HG02970 (cell line): ENCODE measurements around the gene ANKS1B.
"Not testable (repeated sequence)": the region's sequence is repeated elsewhere in the genome, so short reads cannot be mapped to it uniquely, and the experiment has no call there.

ENCODE experiments used
- ATAC-seq: cut with Tn5 transposase; IDR thresholded peaks from one replicate; pipeline ENCODE4 v1.9.1; 2021; ENCODE audit warnings: mild to moderate bottlenecking, moderate library complexity, moderate number of reproducible peaks; ENCODE audit not compliant: unreplicated experiment, low FRiP score

The ANKS1B gene

DNA sequence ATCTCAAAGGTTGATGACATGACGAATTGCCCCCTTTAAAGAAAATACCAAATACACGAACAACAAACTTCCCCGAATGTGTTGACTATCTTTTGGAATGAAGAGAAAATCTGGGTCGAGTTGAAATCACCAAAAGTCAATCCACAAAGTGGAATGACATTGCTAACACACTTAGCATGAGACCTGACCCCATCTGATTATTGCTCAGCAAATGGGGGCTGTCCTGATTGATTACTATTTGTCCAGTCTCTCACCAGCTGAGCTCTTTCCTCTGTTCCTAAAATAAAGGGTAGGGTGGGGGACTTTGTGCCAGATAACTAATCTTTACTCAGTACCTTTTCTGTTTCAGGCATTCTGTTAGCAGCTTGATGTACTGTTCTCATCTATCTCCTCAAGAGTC lies 1116.2 kb downstream of the ANKS1B start:
- ATAC-seq, result no peak

DNA sequence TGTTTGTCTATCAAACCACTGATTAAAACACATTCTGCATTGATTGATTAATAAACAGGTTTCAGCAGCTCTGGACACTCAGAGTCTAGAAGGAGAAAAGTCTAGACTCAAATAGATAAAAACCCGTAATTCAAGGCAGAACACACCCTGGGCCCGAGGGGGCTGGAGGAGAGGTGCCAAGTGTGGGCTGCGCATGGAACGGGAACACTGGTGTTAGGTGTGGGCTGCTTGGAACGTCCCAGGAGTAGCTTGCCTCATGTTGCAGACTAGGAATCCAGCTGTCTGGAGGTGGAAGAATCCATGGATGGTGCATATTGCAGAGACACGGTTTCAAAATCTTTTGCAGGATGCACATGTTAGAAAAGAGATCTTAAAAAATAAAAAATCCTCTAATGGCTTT lies 1116.7 kb downstream of the ANKS1B start:
- no peak for ATAC-seq

DNA sequence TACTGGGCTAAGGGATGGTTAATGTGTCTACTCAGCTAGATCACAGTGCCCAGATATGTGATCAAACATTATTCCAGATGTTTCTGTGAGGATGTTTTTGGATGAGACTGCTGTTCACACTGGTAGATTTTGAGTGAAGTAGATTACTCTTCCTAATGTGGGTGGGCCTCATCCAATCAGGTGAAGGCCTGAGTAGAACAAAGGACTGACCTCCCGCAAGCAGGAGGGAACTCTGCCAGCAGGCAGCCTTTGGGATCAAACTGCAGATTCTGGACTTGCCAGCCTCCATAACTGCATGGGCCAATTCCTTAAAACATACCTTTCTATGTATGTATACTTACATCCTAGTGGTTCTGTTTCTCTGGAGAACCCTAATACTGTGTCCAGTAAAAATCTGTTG lies 1120.4 kb downstream of the ANKS1B start:
- ATAC-seq, result no peak

GRCh38 chr12:98863167-98863566 lies 1121.6 kb downstream of the ANKS1B start:
- ATAC-seq, result no peak

GRCh38 chr12:98861251-98861650 lies 1123.5 kb downstream of the ANKS1B start:
- ATAC-seq, result no peak

GRCh38 chr12:98856897-98857540 lies 1127.7 kb downstream of the ANKS1B start:
- no peak for ATAC-seq

- no peak for ATAC-seq
Measured at GRCh38 chr12:98852181-98852580, 1132.6 kb downstream of the ANKS1B start.

DNA sequence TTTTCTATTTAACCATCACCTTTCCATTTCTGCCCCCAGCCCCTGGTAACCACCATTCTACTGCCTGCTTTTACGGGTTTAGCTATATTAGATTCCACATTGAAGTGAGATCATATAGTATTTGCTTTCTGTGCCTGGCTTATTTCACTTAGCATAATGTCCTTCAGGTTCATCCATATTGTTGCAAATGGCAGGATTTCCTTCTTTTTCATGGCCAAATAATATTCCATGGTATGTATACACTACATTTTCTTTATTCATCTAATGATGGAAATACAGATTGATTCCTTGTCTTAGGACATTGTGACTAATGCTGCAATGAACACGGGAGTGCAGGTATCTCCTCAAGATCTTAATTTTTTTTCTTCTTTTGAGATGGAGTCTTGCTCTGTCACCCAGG lies 1137.5 kb downstream of the ANKS1B start:
- ATAC-seq, result no peak

DNA sequence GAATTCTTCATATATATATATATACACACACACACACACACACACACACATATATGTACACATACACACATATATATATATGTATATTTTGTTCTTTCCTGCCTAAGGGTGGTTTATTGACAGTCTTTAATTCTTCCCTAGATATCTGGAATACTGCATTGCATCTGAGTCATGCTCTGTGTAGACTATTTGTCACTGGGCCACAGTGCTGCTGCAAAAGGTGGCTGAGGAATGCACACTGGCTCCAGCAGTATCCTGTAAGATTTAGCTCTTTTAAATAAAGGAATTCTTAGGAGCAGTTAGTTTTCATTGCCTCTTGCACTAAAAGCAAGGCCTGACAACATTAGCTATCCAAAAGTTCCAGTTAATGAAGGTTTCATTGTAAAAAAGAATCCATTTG lies 1138.8 kb downstream of the ANKS1B start:
- no peak for ATAC-seq

DNA sequence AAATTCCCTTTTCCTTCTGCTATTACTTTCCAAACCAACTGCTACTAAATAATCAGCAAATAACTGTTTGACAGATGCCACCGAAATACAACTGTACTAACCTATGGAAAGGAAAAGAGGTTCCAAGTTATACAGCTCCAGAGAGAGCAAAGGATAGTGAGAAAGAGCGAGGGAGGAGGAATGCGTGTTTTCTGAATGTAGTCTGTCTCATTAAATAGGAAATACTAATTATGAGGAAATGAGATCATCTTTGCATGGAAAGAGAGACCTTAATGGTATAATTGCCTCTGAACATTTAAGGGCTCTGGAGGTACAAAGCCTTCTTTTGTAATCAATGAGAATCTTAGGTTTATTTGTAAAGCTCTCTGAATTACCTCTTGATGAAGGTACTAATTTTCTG lies 1144.4 kb downstream of the ANKS1B start:
- ATAC-seq, result no peak

DNA sequence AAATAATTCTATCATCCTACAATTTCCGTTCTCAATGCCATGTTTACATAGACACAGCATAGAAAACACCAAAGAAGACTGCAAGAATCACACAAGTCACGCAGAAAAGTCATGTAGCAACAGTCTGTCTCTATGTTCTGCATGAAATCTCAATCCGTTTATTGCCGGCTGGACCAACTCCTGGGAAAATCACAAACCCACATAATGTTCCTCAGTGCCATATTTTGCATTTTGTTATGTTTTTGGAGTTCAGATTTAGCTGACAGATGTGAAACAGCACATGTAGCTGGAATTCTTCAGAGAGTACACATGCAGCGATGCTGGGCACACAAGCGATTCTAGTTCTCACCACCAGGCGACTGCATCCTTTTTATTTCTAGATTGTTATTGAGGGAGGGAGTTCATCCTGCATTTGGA lies 1146.5 kb downstream of the ANKS1B start:
- no peak for ATAC-seq

- ATAC-seq, result not testable (repeated sequence)
Measured at GRCh38 chr12:98837134-98837752, 1147.5 kb downstream of the ANKS1B start.

- ATAC-seq, result no peak
Measured at GRCh38 chr12:98830657-98831056, 1154.1 kb downstream of the ANKS1B start.

GRCh38 chr12:98828802-98829600 lies 1155.7 kb downstream of the ANKS1B start:
- ATAC-seq, result no peak

GRCh38 chr12:98823012-98823411 lies 1161.7 kb downstream of the ANKS1B start:
- no peak for ATAC-seq

- no peak for ATAC-seq
Measured at GRCh38 chr12:98821866-98822265, 1162.9 kb downstream of the ANKS1B start.

DNA sequence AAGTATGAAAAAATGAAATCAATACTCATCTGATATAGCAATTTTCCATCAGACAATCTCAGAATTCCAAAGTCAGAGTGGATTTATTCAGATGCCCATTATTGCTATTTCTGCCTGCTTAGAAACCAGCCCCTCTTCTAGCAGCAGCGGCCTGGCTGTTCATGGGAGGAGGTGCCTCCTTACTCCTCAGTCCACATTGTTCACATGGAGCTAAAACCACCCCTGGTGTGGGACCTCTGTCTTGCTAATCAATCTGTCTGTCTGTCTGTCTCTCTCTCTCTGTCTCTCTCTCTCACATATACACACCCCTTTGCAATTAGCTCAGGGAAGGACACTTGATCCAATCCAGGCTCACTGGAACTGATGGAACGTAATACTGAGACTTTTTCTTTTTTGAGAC lies 1163.5 kb downstream of the ANKS1B start:
- ATAC-seq, result no peak

DNA sequence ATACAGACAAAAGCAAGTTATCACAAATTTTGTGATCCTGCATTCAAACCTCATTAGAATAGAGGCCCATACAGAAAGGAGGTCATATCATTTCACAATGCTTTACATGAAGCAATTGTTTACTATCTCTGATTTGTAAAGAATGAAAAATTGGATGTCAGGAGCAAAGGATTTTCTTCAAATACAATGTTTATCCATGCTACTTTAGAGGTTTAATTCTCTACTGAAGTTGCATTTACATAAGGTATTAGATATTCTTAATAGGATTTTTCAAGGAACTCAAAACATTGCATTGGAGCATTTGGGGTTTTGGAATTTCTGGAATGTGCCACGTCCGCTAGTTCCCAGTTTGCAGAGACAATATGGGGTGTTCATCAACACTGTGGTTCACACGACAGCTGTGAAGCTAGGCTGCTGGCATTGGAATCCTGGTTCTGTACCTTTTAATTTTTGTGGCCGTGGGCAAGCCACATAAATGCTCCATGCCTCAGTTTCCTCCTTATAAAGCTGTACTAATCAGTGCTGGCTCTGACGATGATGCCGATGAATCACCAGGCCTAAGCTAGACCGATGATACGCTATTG lies 1164.8 kb downstream of the ANKS1B start:
- ATAC-seq, result no peak

DNA sequence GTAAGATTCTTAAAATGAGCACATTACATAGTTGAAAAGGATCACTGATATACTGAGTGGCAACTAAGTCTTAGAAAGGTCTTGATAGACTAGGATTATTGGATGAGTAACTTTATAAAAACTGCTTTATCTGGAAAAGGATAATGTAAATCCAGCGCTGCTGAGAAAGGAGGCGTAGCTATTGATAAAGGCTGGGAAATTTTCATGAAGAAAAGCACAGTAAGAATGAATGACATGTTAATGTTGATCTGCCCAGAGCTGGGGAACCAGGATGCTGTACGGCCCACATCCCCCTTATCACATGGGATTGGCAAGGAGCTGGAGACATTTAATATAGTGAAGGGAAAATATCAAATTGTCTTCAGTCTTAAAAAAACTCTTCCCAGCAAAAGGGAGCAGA lies 1165.7 kb downstream of the ANKS1B start:
- no peak for ATAC-seq

DNA sequence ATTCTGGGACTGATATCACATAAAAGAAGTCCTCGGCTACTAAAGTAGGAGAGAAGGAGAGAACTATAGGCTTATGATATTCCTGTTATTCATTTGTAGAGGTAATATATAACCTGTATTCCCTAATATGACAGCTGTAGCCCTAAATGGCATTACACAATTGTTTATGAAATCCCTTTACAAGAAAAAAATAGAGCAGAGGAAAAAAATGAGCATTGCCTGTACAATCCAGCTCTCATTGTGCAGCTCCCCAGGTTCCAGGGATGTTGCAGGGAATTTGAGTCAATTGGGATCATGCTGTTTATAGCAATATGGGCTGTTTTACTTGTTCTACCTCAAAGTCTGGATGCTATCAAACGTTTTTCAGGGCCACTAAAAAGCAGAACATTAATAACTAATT lies 1166.5 kb downstream of the ANKS1B start:
- no peak for ATAC-seq

- ATAC-seq, result no peak
Measured at GRCh38 chr12:98817742-98818141, 1167.0 kb downstream of the ANKS1B start.
